Measurements from ENCODE around the gene CLCN5. TPM values are rescaled to one million over a fixed set of nuclear protein-coding genes. Genes with fewer than 3 reads are reported as not detected.

Gene CLCN5
- total and polyA plus RNA-seq, 2 experiments from 2014 or later, result 3.7 to 13.6 TPM

- TF ChIP-seq CREB1 (CRISPR knock-in tag; IDR thresholded peaks at IDR 0.05; ENCODE audit: low read depth) (no peak), EZH2phosphoT487 (IDR thresholded peaks at IDR 0.05; ENCODE audit: unreplicated experiment) (no peak), REST (IDR thresholded peaks at IDR 0.05; ENCODE audit: unreplicated experiment) (no peak), JUNB (IDR thresholded peaks at IDR 0.05; ENCODE audit: unreplicated experiment) (no peak), ZNF114 (CRISPR knock-in tag; IDR thresholded peaks at IDR 0.05) (no peak), STAT1 (IDR thresholded peaks at IDR 0.05; ENCODE audit: unreplicated experiment) (no peak), EZH2 (IDR thresholded peaks at IDR 0.05; ENCODE audit: low read depth, unreplicated experiment) (no peak)
These were observed 79.8 kb downstream of the CLCN5 start (continued) for GRCh38 chrX:50002067-50002714.

DNA sequence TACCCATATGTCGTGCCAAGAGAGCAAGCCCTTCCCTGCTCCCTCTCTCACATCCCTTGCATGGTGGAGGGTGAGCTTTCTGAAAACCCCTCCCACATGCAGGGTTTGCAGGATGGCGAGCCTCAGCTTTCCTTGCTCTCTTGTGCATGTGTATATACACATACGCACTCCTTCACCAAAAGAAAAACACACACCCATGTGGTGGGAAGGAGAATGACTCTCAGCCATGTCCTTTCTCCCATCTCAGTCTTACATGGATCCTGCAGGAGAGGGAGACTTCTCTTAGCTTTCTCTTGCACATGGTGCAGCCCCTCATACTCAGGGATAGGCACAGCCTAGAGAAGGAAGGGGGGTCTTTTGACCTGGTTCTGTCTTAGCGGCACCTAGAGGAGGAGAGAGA, 81.1 kb downstream of the CLCN5 start:
- no peaks in the 10 kb centered on the region for H3K9me3 Mint-ChIP-seq
- no peak for TF ChIP-seq NANOG (IDR thresholded peaks at IDR 0.05; ENCODE audit: borderline replicate concordance)
- no peak for TF ChIP-seq JUNB (IDR thresholded peaks at IDR 0.05; ENCODE audit: unreplicated experiment)
- TF ChIP-seq, protein P1, sequence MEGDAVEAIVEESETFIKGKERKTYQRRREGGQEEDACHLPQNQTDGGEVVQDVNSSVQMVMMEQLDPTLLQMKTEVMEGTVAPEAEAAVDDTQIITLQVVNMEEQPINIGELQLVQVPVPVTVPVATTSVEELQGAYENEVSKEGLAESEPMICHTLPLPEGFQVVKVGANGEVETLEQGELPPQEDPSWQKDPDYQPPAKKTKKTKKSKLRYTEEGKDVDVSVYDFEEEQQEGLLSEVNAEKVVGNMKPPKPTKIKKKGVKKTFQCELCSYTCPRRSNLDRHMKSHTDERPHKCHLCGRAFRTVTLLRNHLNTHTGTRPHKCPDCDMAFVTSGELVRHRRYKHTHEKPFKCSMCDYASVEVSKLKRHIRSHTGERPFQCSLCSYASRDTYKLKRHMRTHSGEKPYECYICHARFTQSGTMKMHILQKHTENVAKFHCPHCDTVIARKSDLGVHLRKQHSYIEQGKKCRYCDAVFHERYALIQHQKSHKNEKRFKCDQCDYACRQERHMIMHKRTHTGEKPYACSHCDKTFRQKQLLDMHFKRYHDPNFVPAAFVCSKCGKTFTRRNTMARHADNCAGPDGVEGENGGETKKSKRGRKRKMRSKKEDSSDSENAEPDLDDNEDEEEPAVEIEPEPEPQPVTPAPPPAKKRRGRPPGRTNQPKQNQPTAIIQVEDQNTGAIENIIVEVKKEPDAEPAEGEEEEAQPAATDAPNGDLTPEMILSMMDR (conservative IDR thresholded peaks at IDR 0.05; ENCODE audit: low read depth in 2 of 2), result no peak
- TF ChIP-seq CREB1 (CRISPR knock-in tag; IDR thresholded peaks at IDR 0.05; ENCODE audit: low read depth), result no peak
- TF ChIP-seq REST (IDR thresholded peaks at IDR 0.05; ENCODE audit: unreplicated experiment), result no peak
- no peak for TF ChIP-seq ZNF331 (CRISPR knock-in tag; IDR thresholded peaks at IDR 0.05; ENCODE audit: low read depth)
- TF ChIP-seq POLR2AphosphoS5 (IDR thresholded peaks at IDR 0.05; ENCODE audit: low read depth), result no peak

More for the DNA sequence above, 81.1 kb downstream of the CLCN5 start:
- Histone ChIP-seq H3K4me1 (ENCODE audit: insufficient read depth) (no peaks in the 10 kb centered on the region), H4K20me1 (replicated peaks; ENCODE audit: insufficient read depth) (no peaks in the 10 kb centered on the region), H3K79me2 (replicated peaks; ENCODE audit: insufficient read depth) (no peaks in the 10 kb centered on the region), H3K9me2 (ENCODE audit: insufficient read depth) (no peaks in the 10 kb centered on the region), H3K27ac (ENCODE audit: low read depth) (no peak overlapping the region), H3K36me3 (ENCODE audit: insufficient read depth) (no peaks in the 10 kb centered on the region), H2AFZ (no peak overlapping the region), H3K4me2 (no peak overlapping the region), H3K27me3 (ENCODE audit: insufficient read depth) (no peaks in the 10 kb centered on the region), H3F3A (replicated peaks; ENCODE audit: low read depth) (no peaks in the 10 kb centered on the region), H3K4me3 (no peak overlapping the region)
- no peaks in the 10 kb centered on the region for H3K36me3 Mint-ChIP-seq (ENCODE audit: low read depth)
- H3K4me3 Mint-ChIP-seq, result no peak overlapping the region
- ATAC-seq (no peak), DNase-seq (ENCODE audit: low spot score) (no peak)
- H3K27ac Mint-ChIP-seq, result no peak overlapping the region
- H3K27me3 Mint-ChIP-seq (ENCODE audit: insufficient read depth, low read depth, poor library complexity), result no peaks in the 10 kb centered on the region
- peaks cover 3% of the 10 kb centered on the region; the same call in 2 of the 3 replicates for H3K4me1 Mint-ChIP-seq
